GM15510 (cell line): ENCODE measurements around the gene TBC1D30.

Experiments used
- POLR2A ChIP-seq: IDR thresholded peaks from 3 replicates; pipeline ENCODE4 v1.6.1; 2011; ENCODE audit warnings: borderline replicate concordance; ENCODE audit not compliant: insufficient read length; ENCODE audit errors: extremely low read depth

TBC1D30 gene

GRCh38 chr12:64884728-64885127, 60.3 kb downstream of the TBC1D30 start:
- no peak for TF ChIP-seq POLR2A

DNA sequence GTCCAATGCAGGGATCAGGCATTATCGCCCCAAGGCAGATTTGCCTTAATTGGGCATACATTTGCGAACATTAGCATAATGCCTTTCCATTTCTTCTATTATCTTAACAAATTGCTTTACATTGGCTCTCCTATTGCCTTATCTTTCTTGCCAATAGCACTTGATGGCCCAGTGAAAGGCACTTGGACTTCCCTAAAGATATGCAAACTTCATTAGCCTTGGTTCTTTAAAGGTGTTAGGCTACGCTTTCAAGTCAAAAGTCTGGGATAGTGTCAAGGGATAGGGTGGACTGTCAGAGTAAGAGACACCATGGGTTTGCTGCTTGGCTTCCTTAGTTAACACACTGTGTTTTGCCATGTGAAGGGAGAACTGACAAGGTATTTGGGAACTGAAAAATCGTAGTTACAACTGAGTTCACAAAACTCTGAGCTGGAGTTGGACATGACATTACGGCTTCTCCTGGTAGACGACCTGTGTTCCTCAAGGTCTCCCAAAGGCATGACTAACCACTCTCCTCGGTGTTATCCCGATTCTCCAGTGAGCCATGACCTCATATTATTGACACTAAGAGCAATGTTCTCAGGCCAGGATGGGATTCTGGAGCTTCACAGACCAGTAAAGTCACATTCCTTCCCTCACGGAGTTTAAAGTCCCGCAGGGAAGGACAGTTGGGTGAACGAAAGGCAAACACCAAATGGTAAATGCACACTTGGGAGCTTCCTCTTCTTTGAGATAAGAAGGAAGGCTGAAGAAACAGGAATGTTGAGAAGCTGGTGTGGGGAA, 65.2 kb downstream of the TBC1D30 start:
- TF ChIP-seq POLR2A: no peak

- no peak for TF ChIP-seq POLR2A
Measured at GRCh38 chr12:64890873-64891468, 66.5 kb downstream of the TBC1D30 start.

GRCh38 chr12:64891629-64892028, 67.2 kb downstream of the TBC1D30 start:
- TF ChIP-seq POLR2A: no peak

GRCh38 chr12:64892561-64892960, 68.1 kb downstream of the TBC1D30 start:
- TF ChIP-seq POLR2A: no peak

- no peak for TF ChIP-seq POLR2A
Measured at GRCh38 chr12:64893961-64894360, 69.5 kb downstream of the TBC1D30 start.

DNA sequence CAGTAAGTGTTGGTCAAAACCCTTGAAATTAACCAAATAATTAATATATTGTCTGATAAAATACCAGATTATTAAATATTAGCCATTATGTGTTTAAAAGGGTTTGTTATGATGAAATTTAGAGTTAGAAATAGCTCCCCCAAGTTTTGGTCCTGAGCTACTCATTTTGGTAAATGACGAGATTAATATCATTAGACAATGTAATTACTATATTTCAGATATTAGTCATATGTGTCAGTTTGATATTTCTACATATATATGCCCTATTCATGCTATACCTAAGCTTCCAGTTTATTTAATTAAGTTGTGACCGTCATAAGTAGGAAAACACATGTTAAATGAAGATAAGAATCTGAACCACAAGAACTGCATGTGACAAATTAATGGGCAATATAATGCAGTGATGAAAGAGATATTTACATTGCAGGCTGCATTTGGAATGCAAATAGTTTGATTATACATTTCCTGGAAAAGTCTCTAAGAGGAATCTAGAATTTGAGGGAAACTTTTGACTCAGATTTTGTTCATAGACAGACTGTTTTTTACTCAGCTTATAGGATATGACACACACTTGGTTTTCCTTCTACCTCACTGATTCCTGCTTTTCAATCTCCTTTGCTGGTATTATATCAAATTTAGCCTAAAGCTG, 70.5 kb downstream of the TBC1D30 start:
- no peak for TF ChIP-seq POLR2A

- no peak for TF ChIP-seq POLR2A
Measured at GRCh38 chr12:64895526-64895925, 71.1 kb downstream of the TBC1D30 start.

DNA sequence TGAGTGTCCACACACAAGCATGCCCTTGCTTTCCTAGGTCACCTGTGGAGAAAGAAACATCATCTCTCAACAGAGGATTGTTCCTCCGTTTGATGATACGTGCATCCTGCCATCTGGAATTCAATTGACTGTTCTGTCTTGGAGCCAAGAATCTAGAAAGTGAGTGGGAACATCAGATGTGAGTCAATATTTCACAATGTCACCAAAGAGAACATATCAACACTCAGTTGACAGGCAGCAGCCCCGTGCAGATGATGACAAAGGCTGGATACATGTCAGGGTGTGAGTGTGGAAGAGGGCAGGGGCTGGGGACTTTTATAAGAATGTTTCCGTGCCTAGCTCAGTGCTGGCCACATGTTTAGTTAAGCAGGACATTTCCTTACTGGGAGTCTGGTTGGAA, 76.1 kb downstream of the TBC1D30 start:
- no peak for TF ChIP-seq POLR2A

DNA sequence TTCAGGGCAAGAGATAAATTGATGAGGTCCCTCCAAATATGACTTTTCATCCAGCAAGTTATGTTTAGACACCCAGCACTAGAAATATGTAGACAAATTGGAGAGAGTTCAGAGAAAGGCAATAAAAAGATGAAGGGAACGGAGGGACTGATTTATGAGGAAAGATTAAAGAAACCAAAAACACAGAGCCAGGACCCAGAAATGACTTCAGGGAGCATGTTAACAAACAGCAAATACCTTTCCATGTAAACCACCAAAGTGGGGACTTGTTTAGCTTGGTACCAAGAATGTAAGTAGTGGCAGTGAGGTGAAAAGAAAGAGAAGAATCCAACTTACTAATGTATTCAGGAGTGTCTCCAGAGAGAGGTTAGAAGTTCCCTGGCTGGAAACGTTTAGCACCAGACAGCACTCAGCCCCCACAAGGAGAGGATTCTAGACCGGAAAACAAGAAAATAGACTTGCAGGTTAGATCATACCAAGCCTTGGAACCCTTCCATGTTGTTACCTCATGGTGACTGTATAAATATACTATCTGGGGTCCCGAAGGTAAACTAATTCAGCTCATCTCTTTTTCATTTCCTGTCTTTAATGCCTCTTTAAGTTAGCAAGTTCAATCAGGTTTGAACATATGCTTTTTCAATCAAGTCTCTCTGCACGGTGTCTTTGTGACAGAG, 79.2 kb downstream of the TBC1D30 start:
- TF ChIP-seq POLR2A: no peak

- no peak for TF ChIP-seq POLR2A
Measured at GRCh38 chr12:64907097-64907496, 82.7 kb downstream of the TBC1D30 start.

DNA sequence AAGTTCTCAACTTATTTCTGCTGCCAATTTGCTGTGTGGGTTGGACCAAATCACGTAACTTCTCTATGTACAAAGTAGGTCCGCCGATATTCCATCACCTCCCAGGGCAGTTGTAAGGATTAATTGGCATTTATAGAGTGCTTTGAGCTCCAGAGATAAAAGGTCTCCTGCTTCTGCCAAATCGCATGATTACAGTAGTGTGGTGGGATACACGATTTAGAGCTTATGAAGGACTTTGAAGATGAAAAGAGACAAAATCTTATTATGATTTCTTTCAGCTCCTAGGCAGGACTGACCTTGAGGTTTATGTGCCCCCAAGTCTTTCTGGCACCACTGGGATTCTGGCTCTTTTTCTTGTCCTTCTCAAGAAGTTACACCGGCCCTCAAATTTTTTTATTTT, 84.7 kb downstream of the TBC1D30 start:
- TF ChIP-seq POLR2A: no peak

- TF ChIP-seq POLR2A: no peak
Measured at GRCh38 chr12:64911081-64911480, 86.6 kb downstream of the TBC1D30 start.

DNA sequence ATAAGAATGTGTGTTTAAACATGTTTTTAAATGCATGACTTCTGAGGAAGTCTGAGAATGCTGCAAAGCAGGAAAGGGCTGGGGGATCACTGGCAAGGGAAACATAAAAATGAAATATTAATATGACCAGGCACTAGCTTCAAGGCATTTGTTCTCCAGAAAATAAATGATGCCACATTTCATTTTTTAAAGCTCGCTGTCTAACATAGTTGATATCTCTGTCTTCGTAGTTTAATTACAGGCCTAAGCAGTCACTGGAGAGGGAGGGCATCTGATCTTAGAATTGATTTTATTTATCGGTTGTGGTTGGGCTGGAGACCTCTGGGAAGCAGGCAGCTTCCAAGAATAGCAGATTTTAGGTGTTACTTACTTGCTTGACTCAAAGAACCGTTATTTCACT, 87.5 kb downstream of the TBC1D30 start:
- no peak for TF ChIP-seq POLR2A
